SK-N-MC (cell line): ENCODE measurements around the gene PCDHGA9.

ENCODE experiments used
- EZH2 ChIP-seq: fragments of 200-600 bp; sonication (generic); IDR thresholded peaks from one replicate; pipeline ENCODE4 v1.6.1; 2017; ENCODE audit warnings: antibody characterized with exemption
- FOXP2 ChIP-seq: optimal IDR thresholded peaks from 2 replicates; pipeline ENCODE3; 2011; ENCODE audit warnings: mild to moderate bottlenecking, moderate library complexity; ENCODE audit not compliant: insufficient read depth; ENCODE audit errors: extremely low read length, control extremely low read depth
- POLR2AphosphoS5 ChIP-seq: IDR thresholded peaks from 2 replicates; pipeline ENCODE4 v1.6.1; 2012; ENCODE audit warnings: mild to moderate bottlenecking, low read depth, low read length, borderline replicate concordance

- TF ChIP-seq EZH2 (no peak), FOXP2 (no peak), POLR2AphosphoS5 (no peak)
Observed at GRCh38 chr5:141403387-141403786, 809 bp downstream of the PCDHGA9 start.
